ENCODE results near the gene PEX3. TPM values are rescaled to one million over a fixed set of nuclear protein-coding genes. Genes with fewer than 3 reads are reported as not detected.
"Not testable (repeated sequence)": the region's sequence is repeated elsewhere in the genome, so short reads cannot be mapped to it uniquely, and the experiment has no call there.

The PEX3 gene
- polyA plus RNA-seq, 4 donors, result 25.2 to 46.9 (median 39.8) TPM

- DNase-seq (ENCODE audit: low read depth in 4 of 4, low spot score in 3 of 4), result no peak
These were observed 54.5 kb downstream of the PEX3 start for GRCh38 chr6:143505111-143505510.

GRCh38 chr6:143505537-143505936 is 54.9 kb downstream of the PEX3 start:
- DNase-seq (ENCODE audit: low read depth in 4 of 4, low spot score in 3 of 4), result no peak

GRCh38 chr6:143506199-143506598 is 55.6 kb downstream of the PEX3 start:
- DNase-seq (ENCODE audit: low read depth in 4 of 4, low spot score in 3 of 4), result no peak

GRCh38 chr6:143506620-143507019 is 56.0 kb downstream of the PEX3 start:
- no peak for DNase-seq (ENCODE audit: low read depth in 4 of 4, low spot score in 3 of 4)

GRCh38 chr6:143507358-143508145 is 56.9 kb downstream of the PEX3 start:
- DNase-seq (ENCODE audit: low read depth in 4 of 4, low spot score in 3 of 4), result no peak

GRCh38 chr6:143510326-143510725 is 59.7 kb downstream of the PEX3 start:
- not testable (repeated sequence) for DNase-seq (ENCODE audit: low read depth in 4 of 4, low spot score in 3 of 4)

GRCh38 chr6:143510991-143511891 is 60.6 kb downstream of the PEX3 start, which contains the start of gene FUCA2:
FUCA2 (minus strand) TSS chr6:143511720; CDS start chr6:143511634, 86 bp downstream.
- DNase-seq (ENCODE audit: low read depth in 4 of 4, low spot score in 3 of 4), result peak; percentile 68 to 81 (median 76)

GRCh38 chr6:143513410-143513809 is 62.8 kb downstream of the PEX3 start:
- DNase-seq (ENCODE audit: low read depth in 4 of 4, low spot score in 3 of 4), result no peak

GRCh38 chr6:143515061-143515760 is 64.6 kb downstream of the PEX3 start:
- DNase-seq (ENCODE audit: low read depth in 4 of 4, low spot score in 3 of 4), result no peak

GRCh38 chr6:143515766-143516355 is 65.3 kb downstream of the PEX3 start:
- DNase-seq (ENCODE audit: low read depth in 4 of 4, low spot score in 3 of 4), result no peak

- no peak for DNase-seq (ENCODE audit: low read depth in 4 of 4, low spot score in 3 of 4)
These were observed 66.3 kb downstream of the PEX3 start for GRCh38 chr6:143516690-143517446.

GRCh38 chr6:143517447-143517773 is 66.8 kb downstream of the PEX3 start:
- no peak for DNase-seq (ENCODE audit: low read depth in 4 of 4, low spot score in 3 of 4)

GRCh38 chr6:143522039-143522600 is 71.5 kb downstream of the PEX3 start:
- no peak for DNase-seq (ENCODE audit: low read depth in 4 of 4, low spot score in 3 of 4)

- DNase-seq (ENCODE audit: low read depth in 4 of 4, low spot score in 3 of 4), result no peak
These were observed 74.8 kb downstream of the PEX3 start for GRCh38 chr6:143525356-143525755.

GRCh38 chr6:143527677-143528076 is 77.1 kb downstream of the PEX3 start:
- no peak for DNase-seq (ENCODE audit: low read depth in 4 of 4, low spot score in 3 of 4)

- DNase-seq (ENCODE audit: low read depth in 4 of 4, low spot score in 3 of 4), result no peak
These were observed 77.7 kb downstream of the PEX3 start for GRCh38 chr6:143528164-143528811.

GRCh38 chr6:143529095-143529494 is 78.5 kb downstream of the PEX3 start:
- no peak for DNase-seq (ENCODE audit: low read depth in 4 of 4, low spot score in 3 of 4)

- DNase-seq (ENCODE audit: low read depth in 4 of 4, low spot score in 3 of 4), result no peak
These were observed 81.3 kb downstream of the PEX3 start for GRCh38 chr6:143531720-143532499.

Data from left renal pelvis (tissue), 4 donors.